ENCODE results near the gene XPR1.
"Not testable (repeated sequence)": the region's sequence is repeated elsewhere in the genome, so short reads cannot be mapped to it uniquely, and the experiment has no call there.

XPR1 gene

GRCh38 chr1:180785291-180785690 lies 153.5 kb downstream of the XPR1 start:
- DNase-seq (ENCODE audit: low read depth) = no peak

GRCh38 chr1:180785887-180786286 lies 154.1 kb downstream of the XPR1 start:
- DNase-seq (ENCODE audit: low read depth) = no peak

- no peak for DNase-seq (ENCODE audit: low read depth)
Observed at GRCh38 chr1:180786624-180787023, 154.8 kb downstream of the XPR1 start.

- DNase-seq (ENCODE audit: low read depth) = no peak
Observed at GRCh38 chr1:180787628-180788307, 155.9 kb downstream of the XPR1 start.

GRCh38 chr1:180789460-180789859 lies 157.6 kb downstream of the XPR1 start:
- no peak for DNase-seq (ENCODE audit: low read depth)

GRCh38 chr1:180791152-180791551 lies 159.3 kb downstream of the XPR1 start:
- not testable (repeated sequence) for DNase-seq (ENCODE audit: low read depth)

GRCh38 chr1:180791806-180792205 lies 160.0 kb downstream of the XPR1 start:
- no peak for DNase-seq (ENCODE audit: low read depth)

- DNase-seq (ENCODE audit: low read depth) = no peak
Observed at GRCh38 chr1:180793451-180793850, 161.6 kb downstream of the XPR1 start.

GRCh38 chr1:180796897-180797640 lies 165.2 kb downstream of the XPR1 start:
- no peak for DNase-seq (ENCODE audit: low read depth)

- DNase-seq (ENCODE audit: low read depth) = no peak
Observed at GRCh38 chr1:180800945-180801344, 169.1 kb downstream of the XPR1 start.

- no peak for DNase-seq (ENCODE audit: low read depth)
Observed at GRCh38 chr1:180802813-180803212, 171.0 kb downstream of the XPR1 start.

- DNase-seq (ENCODE audit: low read depth) = no peak
Observed at GRCh38 chr1:180805316-180805715, 173.5 kb downstream of the XPR1 start.

- DNase-seq (ENCODE audit: low read depth) = no peak
Observed at GRCh38 chr1:180811298-180811697, 179.5 kb downstream of the XPR1 start.

- no peak for DNase-seq (ENCODE audit: low read depth)
Observed at GRCh38 chr1:180811886-180812285, 180.1 kb downstream of the XPR1 start.

- DNase-seq (ENCODE audit: low read depth) = no peak
Observed at GRCh38 chr1:180814258-180814657, 182.4 kb downstream of the XPR1 start.

GRCh38 chr1:180815188-180815587 lies 183.4 kb downstream of the XPR1 start:
- no peak for DNase-seq (ENCODE audit: low read depth)

- no peak for DNase-seq (ENCODE audit: low read depth)
Observed at GRCh38 chr1:180816132-180816531, 184.3 kb downstream of the XPR1 start.

GRCh38 chr1:180821970-180822369 lies 190.1 kb downstream of the XPR1 start:
- DNase-seq (ENCODE audit: low read depth) = no peak

- DNase-seq (ENCODE audit: low read depth) = not testable (repeated sequence)
Observed at GRCh38 chr1:180831507-180831906, 199.7 kb downstream of the XPR1 start.

- not testable (repeated sequence) for DNase-seq (ENCODE audit: low read depth)
Observed at GRCh38 chr1:180833180-180833579, 201.4 kb downstream of the XPR1 start.

- no peak for DNase-seq (ENCODE audit: low read depth)
Observed at GRCh38 chr1:180836449-180836848, 204.6 kb downstream of the XPR1 start.

GRCh38 chr1:180837020-180837419 lies 205.2 kb downstream of the XPR1 start:
- no peak for DNase-seq (ENCODE audit: low read depth)

- no peak for DNase-seq (ENCODE audit: low read depth)
Observed at GRCh38 chr1:180838535-180838934, 206.7 kb downstream of the XPR1 start.

GRCh38 chr1:180839547-180839946 lies 207.7 kb downstream of the XPR1 start:
- DNase-seq (ENCODE audit: low read depth) = no peak

Data from GM04503 (cell line).